NCI-H1694 (cell line): ENCODE data around the gene MAMDC4.

Experiments
- DNase-seq: peaks from one replicate; lab custom pipeline; 2025; lab: John Stamatoyannopoulos, UW

Gene MAMDC4

GRCh38 chr9:136890661-136891060, 38.5 kb downstream of the MAMDC4 start:
- DNase-seq, result no peak

DNA sequence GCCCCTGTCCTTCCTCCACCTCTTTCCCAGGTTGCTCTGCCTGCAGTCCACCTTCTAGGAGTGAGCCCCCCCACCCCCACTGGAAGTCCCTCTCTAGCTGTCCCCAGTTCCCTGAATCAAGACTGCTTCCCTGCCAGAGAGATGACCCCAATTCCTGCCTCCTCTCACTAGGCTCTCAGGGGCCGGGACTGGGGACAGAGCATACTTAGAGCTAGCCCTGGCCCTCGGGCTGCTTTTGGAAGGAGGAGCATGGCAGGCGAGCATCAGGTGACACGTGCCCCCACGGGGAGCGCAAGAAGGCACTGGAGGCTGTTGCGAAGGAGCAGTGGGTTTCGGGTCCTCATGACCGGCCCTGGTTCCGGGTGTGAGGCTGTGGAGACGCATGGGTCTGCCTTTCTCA, 43.9 kb downstream of the MAMDC4 start:
- no peak for DNase-seq

DNA sequence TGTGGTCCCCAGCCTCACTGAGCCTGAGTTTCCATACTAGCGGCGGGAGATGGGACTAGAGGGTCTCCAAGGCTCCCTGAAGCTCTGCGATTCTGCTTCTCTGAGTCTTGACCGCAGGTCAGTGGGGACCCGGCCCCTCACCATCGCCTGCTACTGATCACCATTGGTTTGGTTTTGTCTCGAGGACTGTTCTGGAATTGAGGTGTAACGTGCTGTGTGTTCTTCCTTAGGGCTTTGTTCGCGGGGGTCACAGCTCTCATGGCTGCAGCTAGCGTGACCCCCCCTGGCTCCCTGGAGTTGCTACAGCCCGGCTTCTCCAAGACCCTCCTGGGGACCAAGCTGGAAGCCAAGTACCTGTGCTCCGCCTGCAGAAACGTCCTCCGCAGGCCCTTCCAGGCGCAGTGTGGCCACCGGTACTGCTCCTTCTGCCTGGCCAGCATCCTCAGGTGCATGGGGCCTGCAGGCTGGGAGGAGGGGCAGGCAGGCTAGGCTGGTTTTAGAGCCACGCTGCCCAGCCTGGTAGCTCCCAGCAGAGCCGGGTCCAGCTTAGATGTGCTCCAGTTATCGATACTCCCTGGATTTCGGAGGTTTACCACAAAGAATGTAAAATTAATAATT, 46.4 kb downstream of the MAMDC4 start:
- DNase-seq, result no peak

GRCh38 chr9:136899196-136899595, 47.0 kb downstream of the MAMDC4 start:
- DNase-seq, result no peak

DNA sequence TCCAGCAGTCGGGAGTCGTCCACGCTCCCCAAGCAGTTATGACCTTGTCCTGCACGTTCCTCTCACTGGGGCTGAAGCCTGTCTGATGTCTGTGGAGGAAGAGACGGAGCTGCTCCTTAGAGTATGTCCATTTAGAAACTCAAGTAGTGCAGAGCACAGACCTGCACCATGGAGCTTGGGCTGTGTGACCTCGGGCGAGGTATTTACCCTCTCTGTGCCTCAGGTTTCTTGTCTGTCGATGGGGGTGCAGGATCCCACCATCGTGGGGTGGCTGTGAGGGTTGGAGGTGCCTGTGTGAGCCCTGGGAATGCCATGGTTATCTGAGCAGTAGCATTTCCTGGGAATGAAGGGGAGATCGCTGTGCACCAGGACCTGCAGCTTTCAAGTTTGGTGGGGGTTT, 48.4 kb downstream of the MAMDC4 start:
- DNase-seq, result no peak

- DNase-seq, result no peak
These were observed 48.9 kb downstream of the MAMDC4 start for GRCh38 chr9:136900988-136901515.

DNA sequence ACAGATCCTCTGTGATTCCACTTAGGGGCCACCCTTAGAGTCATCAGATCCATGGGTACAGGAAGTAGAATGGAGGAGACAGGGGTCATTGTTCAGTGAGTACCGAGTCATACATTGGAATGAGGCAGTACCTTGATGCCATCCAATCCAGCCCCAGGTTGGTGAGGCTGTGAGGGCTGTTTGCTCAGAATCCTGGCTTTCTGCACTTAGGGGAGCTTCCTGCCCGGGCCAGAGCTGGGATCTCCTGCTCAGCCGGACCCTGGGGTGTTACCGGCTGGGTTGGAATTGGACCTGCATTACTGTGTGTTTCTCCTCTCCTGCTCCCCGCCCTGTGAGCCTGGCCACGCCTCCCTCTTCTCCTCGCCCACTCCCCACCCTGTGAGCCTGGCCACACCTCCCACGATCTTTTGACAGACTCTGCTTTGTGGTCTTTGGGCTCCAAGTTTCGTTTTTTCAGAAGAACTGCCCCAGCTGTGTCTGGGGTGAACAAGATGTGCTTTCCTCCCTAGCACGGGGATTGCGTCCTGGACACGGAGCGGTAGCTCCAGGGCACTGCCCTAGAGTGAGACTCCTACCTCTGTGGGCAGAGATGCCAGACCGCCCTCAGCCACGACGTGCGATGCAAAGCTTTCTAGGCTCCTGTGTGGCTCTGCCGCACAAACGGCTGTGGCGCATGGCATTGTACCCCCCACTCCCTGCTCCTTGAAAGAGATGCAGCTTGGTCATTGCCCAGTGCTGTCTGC, 49.5 kb downstream of the MAMDC4 start:
- DNase-seq, result no peak

GRCh38 chr9:136902259-136902821, 50.2 kb downstream of the MAMDC4 start:
- no peak for DNase-seq

GRCh38 chr9:136903041-136903554, 51.0 kb downstream of the MAMDC4 start:
- no peak for DNase-seq

- DNase-seq, result no peak
These were observed 54.1 kb downstream of the MAMDC4 start for GRCh38 chr9:136906266-136906665.

DNA sequence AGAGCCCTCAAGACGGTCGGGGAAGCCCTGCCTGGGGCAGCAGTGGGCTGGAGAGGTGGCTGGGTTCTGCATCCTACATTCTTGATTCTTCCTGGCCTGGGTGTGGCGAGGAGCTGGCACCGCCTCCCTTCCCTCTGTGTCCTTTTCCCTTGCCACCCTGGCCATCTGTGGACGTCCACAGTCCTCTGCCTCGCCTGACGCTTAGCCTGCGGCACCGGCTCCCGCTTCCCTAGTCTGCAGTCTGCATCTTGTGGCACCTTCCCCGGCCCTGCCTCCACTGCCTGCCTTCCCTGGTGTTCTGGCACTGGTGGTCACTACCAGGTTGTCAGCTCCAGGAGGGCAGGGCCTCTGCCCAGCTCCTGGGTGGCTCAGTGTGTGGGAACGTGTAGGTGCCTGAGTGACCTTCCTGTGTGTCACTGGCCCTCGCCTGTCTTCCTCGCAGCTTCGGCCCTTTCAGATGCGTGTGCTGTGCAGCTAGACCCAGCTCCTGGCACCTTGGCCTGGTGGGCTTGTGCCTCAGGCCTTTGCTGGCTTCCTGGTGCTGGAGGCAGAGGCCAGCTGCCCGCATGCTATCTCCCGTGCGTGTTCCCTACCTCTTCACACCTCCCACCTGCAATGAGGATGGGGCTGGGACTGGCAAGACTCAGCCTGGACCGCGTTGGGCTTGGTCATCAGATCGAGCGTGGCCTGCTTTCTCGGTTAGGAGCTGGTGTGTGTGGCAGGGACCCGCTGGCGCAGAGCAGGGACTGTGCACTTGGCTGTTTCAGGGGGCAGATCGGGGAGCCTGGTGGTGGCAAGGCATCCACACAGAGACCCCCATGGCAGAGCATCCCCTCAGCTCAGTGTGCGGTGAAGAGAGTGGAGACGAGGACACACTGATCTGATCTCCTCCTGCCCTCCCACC, 55.1 kb downstream of the MAMDC4 start:
- no peak for DNase-seq
